Caco-2 (cell line): ENCODE measurements around the gene LRRC47. TPM values are rescaled to one million over a fixed set of nuclear protein-coding genes. Genes with fewer than 3 reads are reported as not detected.

Experiments used
- BruUV-seq: library from RNA; stranded (reverse); fragments of 400-500 nt; replicated peaks from 2 replicates; lab custom pipeline; 2021; lab: Mats Ljungman, UMichigan
- CTCF ChIA-PET: fragments of 300-600 bp; sonication (Branson Sonifier 250); formaldehyde crosslinking; loops from one replicate; lab custom pipeline; 2022; ENCODE audit warnings: antibody characterized with exemption; lab: Charles Lee
- POLR2A ChIA-PET: fragments of 300-600 bp; sonication (Branson Sonifier 250); formaldehyde crosslinking; loops from one replicate; lab custom pipeline; 2022; ENCODE audit warnings: antibody characterized with exemption; lab: Charles Lee
- DNase-seq, 2 experiments: peaks; one replicate each; pipeline versions ENCODE4 v3.0.0 to v3.0.0-alpha.2; 2020 to 2022
- H3K27me3 ChIP-seq: replicated peaks from 2 replicates; pipeline ENCODE4 v1.6.0; 2011; ENCODE audit warnings: low read length; ENCODE audit not compliant: control insufficient read depth, insufficient read depth
- H3K36me3 ChIP-seq: 2 replicates; pipeline ENCODE4 v1.5.1; 2011; ENCODE audit warnings: low read length; ENCODE audit not compliant: control insufficient read depth, insufficient read depth
- H3K4me1 ChIP-seq: fragments of 250-450 bp; sonication (Bioruptor Pico); 2 replicates; pipeline ENCODE4 v1.5.1; 2020; ENCODE audit warnings: mild to moderate bottlenecking
- H3K4me3 ChIP-seq: 2 replicates; pipeline ENCODE4 v1.5.1; 2011; ENCODE audit warnings: low read depth, mild to moderate bottlenecking, control low read depth, low read length
- H3K9me3 ChIP-seq: fragments of 250-450 bp; sonication (Bioruptor Pico); 2 replicates; pipeline ENCODE4 v1.5.1; 2020; ENCODE audit warnings: mild to moderate bottlenecking, moderate library complexity
- H3K27ac Mint-ChIP-seq: one replicate; pipeline ENCODE4 v1.8.0; 2022; ENCODE audit warnings: mixed read lengths; ENCODE audit not compliant: unreplicated experiment
- H3K27me3 Mint-ChIP-seq: one replicate; pipeline ENCODE4 v1.8.0; 2022; ENCODE audit warnings: mixed read lengths; ENCODE audit not compliant: insufficient read depth, unreplicated experiment
- H3K36me3 Mint-ChIP-seq: one replicate; pipeline ENCODE4 v1.8.0; 2022; ENCODE audit warnings: mild to moderate bottlenecking, mixed read lengths; ENCODE audit not compliant: insufficient read depth, unreplicated experiment
- H3K4me1 Mint-ChIP-seq: one replicate; pipeline ENCODE4 v1.8.0; 2022; ENCODE audit warnings: low read depth, mixed read lengths; ENCODE audit not compliant: unreplicated experiment
- H3K4me3 Mint-ChIP-seq: one replicate; pipeline ENCODE4 v1.8.0; 2022; ENCODE audit warnings: mild to moderate bottlenecking, moderate library complexity, mixed read lengths; ENCODE audit not compliant: unreplicated experiment
- H3K9me3 Mint-ChIP-seq: one replicate; pipeline ENCODE4 v1.8.0; 2022; ENCODE audit warnings: mixed read lengths; ENCODE audit not compliant: unreplicated experiment
- intact Hi-C: fragments of 100-400 bp; cut with micrococcal nuclease; formaldehyde crosslinking; loops from one replicate; pipeline ENCODE4 v1.10.0; 2022; ENCODE audit not compliant: unreplicated experiment
- total RNA-seq: library from RNA; stranded (reverse); gene quantifications from 2 replicates; pipeline ENCODE4 v1.2.3, GENCODE V29; 2022
- TF ChIP-seq, protein P1 (sequence below), 2 experiments: fragments of 200-600 bp in 1 of 2; IDR thresholded peaks; 1 replicate in 1 of 2; 2 replicates in 1 of 2; pipeline versions ENCODE4 v1.5.1 to v1.8.0; 2011 to 2022; ENCODE audit warnings: antibody characterized with exemption in 1 of 2, control low read depth in 1 of 2, inconsistent platforms in 1 of 2, low read depth in 1 of 2, low read length in 1 of 2, mild to moderate bottlenecking in 1 of 2, moderate library complexity in 1 of 2; ENCODE audit not compliant: insufficient read depth in 1 of 2, severe bottlenecking in 1 of 2, unreplicated experiment in 1 of 2

LRRC47 gene
- total RNA-seq, 1 experiment from 2014 or later = 48.5 TPM

DNA sequence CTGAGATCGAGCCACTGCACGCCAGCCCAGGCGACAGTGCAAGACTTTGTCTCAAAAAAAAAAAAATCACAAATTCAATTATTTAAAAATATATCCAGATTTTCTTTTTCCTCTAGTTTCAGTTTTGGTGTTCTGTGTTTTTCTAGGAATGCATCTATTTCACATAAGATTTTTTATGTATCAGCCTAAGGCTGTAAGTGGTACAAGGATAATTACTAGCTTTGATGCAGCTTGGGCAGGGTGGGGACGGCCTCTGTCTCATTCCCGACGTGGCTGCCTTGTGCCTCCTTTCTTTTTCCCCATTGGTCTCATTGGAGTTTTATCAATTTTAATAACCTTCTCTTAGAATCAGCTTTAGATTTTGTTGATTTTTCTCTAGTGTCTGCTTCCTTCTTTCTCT is 37.1 kb downstream of the LRRC47 start:
- no peak overlapping the region for H3K27ac Mint-ChIP-seq
- H3K4me3 Mint-ChIP-seq = no peak overlapping the region
- no peaks in the 10 kb centered on the region for H3K9me3 ChIP-seq
- ChIA-PET CTCF (no interaction called here), POLR2A (no interaction called here)
- TF ChIP-seq, protein P1, sequence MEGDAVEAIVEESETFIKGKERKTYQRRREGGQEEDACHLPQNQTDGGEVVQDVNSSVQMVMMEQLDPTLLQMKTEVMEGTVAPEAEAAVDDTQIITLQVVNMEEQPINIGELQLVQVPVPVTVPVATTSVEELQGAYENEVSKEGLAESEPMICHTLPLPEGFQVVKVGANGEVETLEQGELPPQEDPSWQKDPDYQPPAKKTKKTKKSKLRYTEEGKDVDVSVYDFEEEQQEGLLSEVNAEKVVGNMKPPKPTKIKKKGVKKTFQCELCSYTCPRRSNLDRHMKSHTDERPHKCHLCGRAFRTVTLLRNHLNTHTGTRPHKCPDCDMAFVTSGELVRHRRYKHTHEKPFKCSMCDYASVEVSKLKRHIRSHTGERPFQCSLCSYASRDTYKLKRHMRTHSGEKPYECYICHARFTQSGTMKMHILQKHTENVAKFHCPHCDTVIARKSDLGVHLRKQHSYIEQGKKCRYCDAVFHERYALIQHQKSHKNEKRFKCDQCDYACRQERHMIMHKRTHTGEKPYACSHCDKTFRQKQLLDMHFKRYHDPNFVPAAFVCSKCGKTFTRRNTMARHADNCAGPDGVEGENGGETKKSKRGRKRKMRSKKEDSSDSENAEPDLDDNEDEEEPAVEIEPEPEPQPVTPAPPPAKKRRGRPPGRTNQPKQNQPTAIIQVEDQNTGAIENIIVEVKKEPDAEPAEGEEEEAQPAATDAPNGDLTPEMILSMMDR (IDR thresholded peaks at IDR 0.05; ENCODE audit: insufficient read depth in 1 of 2, low read depth in 1 of 2, low read length in 1 of 2, severe bottlenecking in 1 of 2, unreplicated experiment in 1 of 2) = no peak
- no peaks in the 10 kb centered on the region for H3K4me1 ChIP-seq
- H3K27me3 Mint-ChIP-seq = peaks cover 13% of the 10 kb centered on the region
- BruUV-seq = no TSS peak
- H3K36me3 ChIP-seq = no peaks in the 10 kb centered on the region
- peaks cover 6% of the 10 kb centered on the region for H3K4me1 Mint-ChIP-seq
- H3K4me3 ChIP-seq = no peak overlapping the region
- no peak for DNase-seq
- no peaks in the 10 kb centered on the region for H3K9me3 Mint-ChIP-seq
- intact Hi-C loops = no loop called here
- no peaks in the 10 kb centered on the region; the same call in 1 of the 2 replicates for H3K27me3 ChIP-seq
- H3K36me3 Mint-ChIP-seq = no peaks in the 10 kb centered on the region

GRCh38 chr1:3756394-3756793 is 39.9 kb downstream of the LRRC47 start:
- no peak overlapping the region for H3K4me3 Mint-ChIP-seq
- H3K9me3 ChIP-seq = no peaks in the 10 kb centered on the region
- DNase-seq = no peak
- H3K4me3 ChIP-seq = no peak overlapping the region
- intact Hi-C loops = no loop called here
- H3K27ac Mint-ChIP-seq = no peak overlapping the region
- H3K9me3 Mint-ChIP-seq = no peaks in the 10 kb centered on the region
- BruUV-seq = no TSS peak
- H3K27me3 ChIP-seq = no peaks in the 10 kb centered on the region; the same call in 1 of the 2 replicates
- H3K36me3 Mint-ChIP-seq = no peaks in the 10 kb centered on the region
- peaks cover 10% of the 10 kb centered on the region for H3K27me3 Mint-ChIP-seq
- TF ChIP-seq, protein P1 (IDR thresholded peaks at IDR 0.05; ENCODE audit: insufficient read depth in 1 of 2, low read depth in 1 of 2, low read length in 1 of 2, severe bottlenecking in 1 of 2, unreplicated experiment in 1 of 2) = no peak
- no peaks in the 10 kb centered on the region for H3K4me1 ChIP-seq
- H3K36me3 ChIP-seq = no peaks in the 10 kb centered on the region
- ChIA-PET CTCF (interaction anchor here (0.6 kb wide), 1 partner anchor 265 kb away, joined by 3 read pairs; no protein-coding TSS in a partner anchor), POLR2A (no interaction called here)
- H3K4me1 Mint-ChIP-seq = peaks cover 3% of the 10 kb centered on the region

GRCh38 chr1:3753656-3754454 is 42.4 kb downstream of the LRRC47 start:
- intact Hi-C loops = no loop called here

More at GRCh38 chr1:3753656-3754454, 42.4 kb downstream of the LRRC47 start:
- Mint-ChIP-seq H3K27me3 (no peaks in the 10 kb centered on the region), H3K9me3 (no peaks in the 10 kb centered on the region), H3K4me1 (no peaks in the 10 kb centered on the region), H3K4me3 (no peak overlapping the region), H3K36me3 (no peaks in the 10 kb centered on the region), H3K27ac (no peak overlapping the region)
- Histone ChIP-seq H3K4me3 (no peak overlapping the region), H3K27me3 (no peaks in the 10 kb centered on the region; the same call in 1 of the 2 replicates), H3K36me3 (no peaks in the 10 kb centered on the region), H3K4me1 (no peaks in the 10 kb centered on the region), H3K9me3 (no peaks in the 10 kb centered on the region)
- POLR2A ChIA-PET = no interaction called here
- BruUV-seq = no TSS peak
- TF ChIP-seq, protein P1 (IDR thresholded peaks at IDR 0.05; ENCODE audit: insufficient read depth in 1 of 2, low read depth in 1 of 2, low read length in 1 of 2, severe bottlenecking in 1 of 2, unreplicated experiment in 1 of 2) = no peak
- CTCF ChIA-PET = interaction anchor here (0.7 kb wide), 1 partner anchor 1757 kb away, joined by 3 read pairs; no protein-coding TSS in a partner anchor
- DNase-seq = no peak
